ENCODE data around the gene RBM17. TPM values are rescaled to one million over a fixed set of nuclear protein-coding genes. Genes with fewer than 3 reads are reported as not detected.

Gene RBM17
- total RNA-seq, 1 donor from 2014 or later: 113 TPM

Small RNA genes lying within 50 kb of the gene (microRNA-seq; reads per million reads assigned to microRNA genes)
- gene MIR3155A (ENCODE audit: unreplicated experiment): not detected
- gene MIR3155B (ENCODE audit: unreplicated experiment): not detected

Other genes starting within 250 kb of the RBM17 start
- 6.6 TPM for gene ANKRD16, start 199.1 kb upstream of the RBM17 start, total RNA-seq (ENCODE audit: unreplicated experiment)
- 95.2 TPM for gene FBH1, start 198.8 kb upstream of the RBM17 start, total RNA-seq (ENCODE audit: unreplicated experiment)
- gene IL15RA, start 111.5 kb upstream of the RBM17 start, total RNA-seq (ENCODE audit: unreplicated experiment): 0.97 TPM
- not detected for gene IL2RA, start 26.7 kb upstream of the RBM17 start, total RNA-seq (ENCODE audit: unreplicated experiment)
- 32.3 TPM for gene PFKFB3, start 113.9 kb downstream of the RBM17 start, total RNA-seq (ENCODE audit: unreplicated experiment)

Measured in endothelial cell (in vitro differentiated cells).